ENCODE data around the gene RABGAP1L.
A peak's percentile ranks its signal among the peaks of the same experiment; 100 is the strongest.
"Not testable (repeated sequence)": the region's sequence is repeated elsewhere in the genome, so short reads cannot be mapped to it uniquely, and the experiment has no call there.

RABGAP1L gene

DNA sequence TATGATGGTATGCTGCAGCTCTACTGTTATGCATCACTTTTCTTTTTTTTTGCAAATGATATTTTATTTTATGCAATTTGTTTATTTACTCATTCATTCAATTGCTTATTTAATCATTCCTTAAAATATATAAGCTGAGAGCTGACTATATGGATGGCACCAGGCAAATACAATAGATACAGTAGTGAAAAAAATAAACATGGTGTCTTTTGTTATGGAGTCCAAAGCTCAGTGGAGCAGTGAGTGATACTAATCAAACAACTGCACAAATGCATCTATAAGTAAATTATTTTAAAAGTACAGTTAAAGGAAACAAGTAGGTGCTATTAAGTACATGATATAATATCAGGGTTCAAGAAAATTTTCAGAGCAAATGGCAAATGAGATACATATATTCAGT, 534.2 kb downstream of the RABGAP1L start:
- not testable (repeated sequence) for H3K4me3 ChIP-seq (ENCODE audit: low read length in 2 of 2); H3K18ac ChIP-seq (ENCODE audit: low read length); DNase-seq (ENCODE audit: low spot score); H3K79me1 ChIP-seq (ENCODE audit: low read depth, low read length); H2AK5ac ChIP-seq (ENCODE audit: low read depth, low read length); H3K4me1 ChIP-seq (ENCODE audit: control insufficient read depth in 2 of 2, insufficient read depth in 1 of 2, low read depth in 1 of 2, low read length in 2 of 2); H3K27me3 ChIP-seq (ENCODE audit: control insufficient read depth in 3 of 3, insufficient read depth in 3 of 3, low read depth in 1 of 3, low read length in 3 of 3); H2BK5ac ChIP-seq (ENCODE audit: low read length); H3K23ac ChIP-seq (ENCODE audit: low read depth, low read length, poor library complexity); H2BK120ac ChIP-seq (ENCODE audit: low read depth, low read length); H3K27ac ChIP-seq (replicated peaks; ENCODE audit: low read length); H2BK12ac ChIP-seq (ENCODE audit: low read length); H3K9ac ChIP-seq (ENCODE audit: low read depth, low read length, poor library complexity); H3K9me3 ChIP-seq (replicated peaks in 1 of 2; ENCODE audit: control insufficient read depth in 2 of 2, insufficient read depth in 1 of 2, low read depth in 1 of 2, low read length in 2 of 2); H2BK15ac ChIP-seq (ENCODE audit: low read length); H3K36me3 ChIP-seq (replicated peaks in 1 of 2; ENCODE audit: control insufficient read depth in 2 of 2, insufficient read depth in 2 of 2, low read length in 2 of 2); H3K14ac ChIP-seq (ENCODE audit: low read length); H4K8ac ChIP-seq (ENCODE audit: low read depth, low read length); H3K4me2 ChIP-seq (ENCODE audit: insufficient read depth, low read length, poor library complexity, severe bottlenecking); H2AFZ ChIP-seq (ENCODE audit: low read length); H3K4ac ChIP-seq (ENCODE audit: low read length); H4K91ac ChIP-seq (ENCODE audit: low read depth, low read length, poor library complexity)

DNA sequence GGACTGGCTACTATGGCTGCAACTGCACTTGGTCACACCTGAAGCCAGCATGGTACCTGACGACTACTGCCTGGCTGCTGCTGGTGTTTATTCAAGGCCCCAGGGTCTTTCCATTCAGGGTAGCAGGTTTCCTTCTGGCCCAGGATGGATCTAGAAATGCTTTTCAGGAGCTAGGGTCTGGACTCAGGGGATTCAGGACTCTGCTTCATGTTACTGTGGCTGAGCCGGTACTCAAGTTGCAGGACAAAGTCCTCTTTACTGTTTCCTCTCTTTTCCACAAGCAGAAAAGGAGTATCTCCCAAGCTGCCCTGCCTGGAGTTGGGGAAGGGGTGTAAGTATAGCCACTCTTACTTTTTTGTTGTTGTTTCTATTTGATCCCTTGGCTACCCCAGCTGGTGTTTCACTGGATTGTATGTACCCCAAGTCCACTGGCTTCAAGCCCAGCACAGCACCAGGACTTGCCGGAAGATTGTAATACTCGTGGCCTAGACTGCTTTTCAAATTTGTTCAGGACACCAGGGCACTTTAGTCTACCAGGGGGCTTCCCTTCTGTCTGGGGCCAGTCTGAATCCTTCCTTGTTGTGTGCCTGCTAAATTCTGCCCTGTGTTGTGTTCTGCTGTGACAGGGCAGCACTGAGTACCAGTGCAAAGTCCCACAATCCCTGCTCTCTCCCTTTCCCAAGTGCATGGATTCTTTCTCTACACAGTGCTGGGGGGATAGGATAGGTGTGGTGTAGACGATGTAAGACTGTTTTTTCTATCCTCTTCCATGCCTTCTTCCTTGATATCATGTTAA, 536.9 kb downstream of the RABGAP1L start:
- H3K27me3 ChIP-seq (ENCODE audit: control insufficient read depth in 3 of 3, insufficient read depth in 3 of 3, low read depth in 1 of 3, low read length in 3 of 3), result no peaks in the 10 kb centered on the region
- no peak for DNase-seq (ENCODE audit: low spot score)
- peaks cover 0 to 5% of the 10 kb centered on the region in 2 donors for H3K4me1 ChIP-seq (ENCODE audit: control insufficient read depth in 2 of 2, insufficient read depth in 1 of 2, low read depth in 1 of 2, low read length in 2 of 2)
- H3K4me2 ChIP-seq (ENCODE audit: insufficient read depth, low read length, poor library complexity, severe bottlenecking), result no peak overlapping the region
- no peak overlapping the region for H3K23ac ChIP-seq (ENCODE audit: low read depth, low read length, poor library complexity)
- no peak overlapping the region for H2BK120ac ChIP-seq (ENCODE audit: low read depth, low read length)
- no peak overlapping the region for H3K14ac ChIP-seq (ENCODE audit: low read length)
- H3K9me3 ChIP-seq (replicated peaks in 1 of 2; ENCODE audit: control insufficient read depth in 2 of 2, insufficient read depth in 1 of 2, low read depth in 1 of 2, low read length in 2 of 2), result no peaks in the 10 kb centered on the region
- no peak overlapping the region for H3K4me3 ChIP-seq (ENCODE audit: low read length in 2 of 2)
- H2BK5ac ChIP-seq (ENCODE audit: low read length), result no peak overlapping the region
- no peak overlapping the region for H2AK5ac ChIP-seq (ENCODE audit: low read depth, low read length)
- H4K8ac ChIP-seq (ENCODE audit: low read depth, low read length), result no peak overlapping the region
- H3K18ac ChIP-seq (ENCODE audit: low read length), result peak overlapping the region; percentile 77
- no peak overlapping the region for H2AFZ ChIP-seq (ENCODE audit: low read length)
- H3K79me1 ChIP-seq (ENCODE audit: low read depth, low read length), result no peaks in the 10 kb centered on the region
- no peak overlapping the region for H4K91ac ChIP-seq (ENCODE audit: low read depth, low read length, poor library complexity)
- no peak overlapping the region for H3K4ac ChIP-seq (ENCODE audit: low read length)
- no peak overlapping the region for H2BK15ac ChIP-seq (ENCODE audit: low read length)
- H3K36me3 ChIP-seq (replicated peaks in 1 of 2; ENCODE audit: control insufficient read depth in 2 of 2, insufficient read depth in 2 of 2, low read length in 2 of 2), result no peaks in the 10 kb centered on the region
- no peak overlapping the region for H3K27ac ChIP-seq (replicated peaks; ENCODE audit: low read length)
- H3K9ac ChIP-seq (ENCODE audit: low read depth, low read length, poor library complexity), result no peak overlapping the region
- WGBS, 2 donors (ENCODE audit: extremely low coverage in 2 of 2, insufficient read length in 2 of 2, insufficient replicate concordance in 1 of 2), result no CpG with 5 or more reads among the region's 5 CpGs
- no peak overlapping the region for H2BK12ac ChIP-seq (ENCODE audit: low read length)

DNA sequence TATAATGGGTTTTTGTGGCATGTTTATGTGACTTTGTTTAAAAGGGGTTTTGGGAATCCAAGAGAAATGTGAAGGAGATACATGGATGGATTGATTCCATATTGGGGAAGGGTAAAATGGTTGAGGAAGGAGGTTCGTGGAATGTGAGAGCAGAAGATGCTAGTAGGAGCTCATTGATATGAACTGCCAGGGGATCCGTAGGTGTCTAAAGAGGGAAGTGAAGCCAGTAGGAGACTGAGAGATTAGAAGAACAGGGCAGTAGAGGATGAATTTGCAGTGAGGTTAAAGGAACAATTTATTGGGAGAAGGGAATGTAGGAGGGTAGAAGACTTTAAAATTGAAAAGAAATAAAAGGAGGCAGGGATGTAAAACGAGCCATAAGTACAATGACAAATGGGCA, 541.0 kb downstream of the RABGAP1L start:
- H2BK5ac ChIP-seq (ENCODE audit: low read length), result no peak overlapping the region
- H2BK15ac ChIP-seq (ENCODE audit: low read length), result no peak overlapping the region
- no peak overlapping the region for H2BK120ac ChIP-seq (ENCODE audit: low read depth, low read length)
- no peak overlapping the region for H3K4me3 ChIP-seq (ENCODE audit: low read length in 2 of 2)
- no peak for DNase-seq (ENCODE audit: low spot score)
- H3K27me3 ChIP-seq (ENCODE audit: control insufficient read depth in 3 of 3, insufficient read depth in 3 of 3, low read depth in 1 of 3, low read length in 3 of 3), result no peaks in the 10 kb centered on the region
- H3K27ac ChIP-seq (replicated peaks; ENCODE audit: low read length), result no peak overlapping the region
- H3K18ac ChIP-seq (ENCODE audit: low read length), result no peak overlapping the region
- H2AK5ac ChIP-seq (ENCODE audit: low read depth, low read length), result no peak overlapping the region
- 100% methylated on average over 1 of the region's 3 CpGs; no CpG with 5 or more reads in 1 of the 2 donors for WGBS, 2 donors (ENCODE audit: extremely low coverage in 2 of 2, insufficient read length in 2 of 2, insufficient replicate concordance in 1 of 2)
- no peaks in the 10 kb centered on the region for H3K9me3 ChIP-seq (replicated peaks in 1 of 2; ENCODE audit: control insufficient read depth in 2 of 2, insufficient read depth in 1 of 2, low read depth in 1 of 2, low read length in 2 of 2)
- H4K91ac ChIP-seq (ENCODE audit: low read depth, low read length, poor library complexity), result no peak overlapping the region
- H3K4me2 ChIP-seq (ENCODE audit: insufficient read depth, low read length, poor library complexity, severe bottlenecking), result no peak overlapping the region
- H3K4ac ChIP-seq (ENCODE audit: low read length), result no peak overlapping the region
- H4K8ac ChIP-seq (ENCODE audit: low read depth, low read length), result no peak overlapping the region
- no peak overlapping the region for H3K9ac ChIP-seq (ENCODE audit: low read depth, low read length, poor library complexity)
- peaks cover 0 to 3% of the 10 kb centered on the region in 2 donors for H3K4me1 ChIP-seq (ENCODE audit: control insufficient read depth in 2 of 2, insufficient read depth in 1 of 2, low read depth in 1 of 2, low read length in 2 of 2)
- no peaks in the 10 kb centered on the region for H3K36me3 ChIP-seq (replicated peaks in 1 of 2; ENCODE audit: control insufficient read depth in 2 of 2, insufficient read depth in 2 of 2, low read length in 2 of 2)
- H3K79me1 ChIP-seq (ENCODE audit: low read depth, low read length), result no peaks in the 10 kb centered on the region
- no peak overlapping the region for H2AFZ ChIP-seq (ENCODE audit: low read length)
- no peak overlapping the region for H2BK12ac ChIP-seq (ENCODE audit: low read length)
- H3K14ac ChIP-seq (ENCODE audit: low read length), result no peak overlapping the region
- H3K23ac ChIP-seq (ENCODE audit: low read depth, low read length, poor library complexity), result no peak overlapping the region

DNA sequence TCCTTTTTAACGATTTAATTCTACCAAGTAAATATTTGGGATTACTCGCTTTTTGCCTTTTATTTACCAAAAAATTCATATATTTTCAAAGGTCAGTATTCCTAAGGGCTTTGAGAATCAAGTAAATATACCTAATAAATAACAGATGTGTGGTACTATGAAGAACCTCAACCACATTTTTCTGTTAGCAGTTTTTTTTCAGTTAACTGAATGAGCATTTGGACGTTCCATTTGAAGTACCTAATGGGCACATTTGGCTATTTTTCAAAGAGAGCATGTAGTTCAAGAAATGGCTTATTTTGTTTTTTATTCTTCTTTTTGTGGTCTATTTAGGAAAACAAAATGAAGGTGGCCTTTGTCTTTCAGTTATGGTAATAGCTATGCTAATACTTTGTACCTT, 541.5 kb downstream of the RABGAP1L start:
- no CpG with 5 or more reads among the region's 3 CpGs for WGBS, 2 donors (ENCODE audit: extremely low coverage in 2 of 2, insufficient read length in 2 of 2, insufficient replicate concordance in 1 of 2)
- Histone ChIP-seq H4K8ac (ENCODE audit: low read depth, low read length) (no peak overlapping the region), H2BK120ac (ENCODE audit: low read depth, low read length) (no peak overlapping the region), H3K4me2 (ENCODE audit: insufficient read depth, low read length, poor library complexity, severe bottlenecking) (no peak overlapping the region), H3K9ac (ENCODE audit: low read depth, low read length, poor library complexity) (no peak overlapping the region), H3K4me1 (ENCODE audit: control insufficient read depth in 2 of 2, insufficient read depth in 1 of 2, low read depth in 1 of 2, low read length in 2 of 2) (peaks cover 0 to 3% of the 10 kb centered on the region in 2 donors), H2BK15ac (ENCODE audit: low read length) (no peak overlapping the region), H3K9me3 (replicated peaks in 1 of 2; ENCODE audit: control insufficient read depth in 2 of 2, insufficient read depth in 1 of 2, low read depth in 1 of 2, low read length in 2 of 2) (no peaks in the 10 kb centered on the region), H3K18ac (ENCODE audit: low read length) (no peak overlapping the region), H3K4me3 (ENCODE audit: low read length in 2 of 2) (no peak overlapping the region), H4K91ac (ENCODE audit: low read depth, low read length, poor library complexity) (no peak overlapping the region), H3K79me1 (ENCODE audit: low read depth, low read length) (no peaks in the 10 kb centered on the region), H3K4ac (ENCODE audit: low read length) (no peak overlapping the region), H3K27ac (replicated peaks; ENCODE audit: low read length) (no peak overlapping the region), H3K14ac (ENCODE audit: low read length) (no peak overlapping the region), H3K27me3 (ENCODE audit: control insufficient read depth in 3 of 3, insufficient read depth in 3 of 3, low read depth in 1 of 3, low read length in 3 of 3) (no peaks in the 10 kb centered on the region), H2AK5ac (ENCODE audit: low read depth, low read length) (no peak overlapping the region), H2AFZ (ENCODE audit: low read length) (no peak overlapping the region), H3K23ac (ENCODE audit: low read depth, low read length, poor library complexity) (no peak overlapping the region), H2BK12ac (ENCODE audit: low read length) (no peak overlapping the region), H3K36me3 (replicated peaks in 1 of 2; ENCODE audit: control insufficient read depth in 2 of 2, insufficient read depth in 2 of 2, low read length in 2 of 2) (no peaks in the 10 kb centered on the region), H2BK5ac (ENCODE audit: low read length) (no peak overlapping the region)
- DNase-seq (ENCODE audit: low spot score), result no peak

Measured in neuronal stem cell (in vitro differentiated cells).